Loucy (cell line): ENCODE measurements around the gene PARP12.

ENCODE experiments used
- EZH2phosphoT487 ChIP-seq: fragments of 200-600 bp; IDR thresholded peaks from 2 replicates; pipeline ENCODE4 v1.6.1; 2018; ENCODE audit warnings: antibody characterized with exemption, mild to moderate bottlenecking, moderate library complexity, borderline replicate concordance
- TF ChIP-seq, protein P1 (sequence below): fragments of 200-600 bp; sonication (generic); conservative IDR thresholded peaks from 2 replicates; pipeline ENCODE4 v1.5.1; 2014; ENCODE audit warnings: mild to moderate bottlenecking, antibody characterized with exemption, low read length

DNA sequence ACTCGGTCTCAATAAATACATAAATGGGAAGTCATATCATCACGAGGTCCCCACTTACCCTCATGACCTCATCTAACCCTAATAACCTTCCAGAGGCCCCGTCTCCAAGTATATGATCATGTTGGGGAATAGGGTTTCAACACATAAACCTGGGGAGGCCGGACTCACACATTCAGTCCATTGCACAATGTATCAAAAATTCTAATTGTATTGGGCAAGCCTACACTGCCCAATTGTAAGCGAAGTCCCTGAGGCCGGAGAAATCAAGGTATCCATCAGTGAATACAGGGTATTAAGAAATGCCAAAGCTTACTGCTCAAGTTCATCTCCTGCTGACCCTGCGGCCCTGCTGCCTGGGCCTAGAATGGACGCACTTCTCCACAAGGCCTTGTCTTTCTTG lies 69.6 kb downstream of the PARP12 start:
- TF ChIP-seq, protein P1, sequence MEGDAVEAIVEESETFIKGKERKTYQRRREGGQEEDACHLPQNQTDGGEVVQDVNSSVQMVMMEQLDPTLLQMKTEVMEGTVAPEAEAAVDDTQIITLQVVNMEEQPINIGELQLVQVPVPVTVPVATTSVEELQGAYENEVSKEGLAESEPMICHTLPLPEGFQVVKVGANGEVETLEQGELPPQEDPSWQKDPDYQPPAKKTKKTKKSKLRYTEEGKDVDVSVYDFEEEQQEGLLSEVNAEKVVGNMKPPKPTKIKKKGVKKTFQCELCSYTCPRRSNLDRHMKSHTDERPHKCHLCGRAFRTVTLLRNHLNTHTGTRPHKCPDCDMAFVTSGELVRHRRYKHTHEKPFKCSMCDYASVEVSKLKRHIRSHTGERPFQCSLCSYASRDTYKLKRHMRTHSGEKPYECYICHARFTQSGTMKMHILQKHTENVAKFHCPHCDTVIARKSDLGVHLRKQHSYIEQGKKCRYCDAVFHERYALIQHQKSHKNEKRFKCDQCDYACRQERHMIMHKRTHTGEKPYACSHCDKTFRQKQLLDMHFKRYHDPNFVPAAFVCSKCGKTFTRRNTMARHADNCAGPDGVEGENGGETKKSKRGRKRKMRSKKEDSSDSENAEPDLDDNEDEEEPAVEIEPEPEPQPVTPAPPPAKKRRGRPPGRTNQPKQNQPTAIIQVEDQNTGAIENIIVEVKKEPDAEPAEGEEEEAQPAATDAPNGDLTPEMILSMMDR, result no peak
- no peak for TF ChIP-seq EZH2phosphoT487
